Heart right ventricle (tissue), 16 donors: Measurements from ENCODE around the gene CAMTA2. TPM values are rescaled to one million over a fixed set of nuclear protein-coding genes. Genes with fewer than 3 reads are reported as not detected.

Experiments
- ATAC-seq, 8 donors: fragments of 200-7000 bp; cut with Tn5 transposase; one replicate each; pipeline ENCODE4 v1.9.1; 2020; ENCODE audit warnings: mild to moderate bottlenecking in 8 of 8, moderate library complexity in 8 of 8, moderate number of reproducible peaks in 1 of 8
- DNase-seq, 2 donors: peaks; one replicate each; pipeline ENCODE4 v3.0.0-alpha.2; 2020
- H3K27ac ChIP-seq, 10 donors: fragments of 200-600 bp; sonication (generic) in 2 of 10; one replicate each; pipeline versions ENCODE4 v1.5.0 to v1.8.0; 2020 to 2022; ENCODE audit warnings: mild to moderate bottlenecking in 3 of 10
- H3K27me3 ChIP-seq, 7 donors: fragments of 200-600 bp; one replicate each; pipeline ENCODE4 v1.8.0; 2021 to 2022; ENCODE audit warnings: mild to moderate bottlenecking in 2 of 7
- H3K36me3 ChIP-seq, 9 donors: fragments of 200-600 bp; sonication (generic) in 1 of 9; one replicate each; pipeline versions ENCODE4 v1.5.0 to v1.8.0; 2020 to 2022; ENCODE audit warnings: mild to moderate bottlenecking in 2 of 9
- H3K4me1 ChIP-seq, 9 donors: fragments of 200-600 bp; sonication (generic) in 1 of 9; one replicate each; pipeline versions ENCODE4 v1.5.0 to v1.8.0; 2020 to 2022; ENCODE audit warnings: mild to moderate bottlenecking in 4 of 9
- H3K4me3 ChIP-seq, 10 donors: fragments of 200-600 bp; sonication (generic) in 2 of 10; one replicate each; pipeline versions ENCODE4 v1.5.0 to v1.8.0; 2020 to 2022; ENCODE audit warnings: mild to moderate bottlenecking in 7 of 10, moderate library complexity in 2 of 10
- H3K9me3 ChIP-seq, 11 donors: fragments of 200-600 bp in 10 of 11; sonication (generic) in 2 of 11; one replicate each; pipeline versions ENCODE4 v1.5.0 to v1.8.0; 2013 to 2022; ENCODE audit warnings: mild to moderate bottlenecking in 2 of 11, control low read depth in 1 of 11, moderate library complexity in 1 of 11
- CTCF ChIP-seq, 9 donors: fragments of 200-600 bp; sonication (generic) in 2 of 9; IDR thresholded peaks; one replicate each; pipeline versions ENCODE4 v1.5.0 to v1.8.0; 2021 to 2022; ENCODE audit warnings: antibody characterized with exemption in 9 of 9, mild to moderate bottlenecking in 5 of 9, moderate library complexity in 1 of 9
- WGBS, 2 donors: extraction: QIAGEN DNeasy Blood & Tissue Kit; methylation state at CpG; one replicate each; pipeline ENCODE4 v1.1.7; 2013; ENCODE audit warnings: inconsistent platforms in 1 of 2; 5-methylcytosine and 5-hydroxymethylcytosine counted together
- intact Hi-C, 10 donors: fragments of 100-400 bp; cut with DNase I; formaldehyde crosslinking; loops; one replicate each; pipeline versions ENCODE4 v1.11.1 to v1.14.2; 2022
- polyA plus RNA-seq, 2 donors: library from polyadenylated mRNA; stranded (reverse); fragments of 200-250 nt; gene quantifications; one replicate each; pipeline ENCODE4 v1.2.3, GENCODE V29; 2013
- total RNA-seq, 10 donors: library from RNA; stranded (reverse); fragmentation: NEBNext Ultra II Directional in 3 of 10; extraction: Animal tissue kit (Norgen Biotek cat#: 25700) in 3 of 10; gene quantifications; one replicate each; pipeline versions ENCODE4 v1.2.1 to v1.2.4, GENCODE V29; 2021 to 2023
- donor health status: Arrhythmogenic right ventricular cardiomyopathy.
- donor health status: ischemic (EF 13 %, LVEDD 7.1; RV severe dilation, severe dysfunction).
- donor health status: healthy with polysubstance abuse.
- donor health status: DM: no; HTN: yes; CAD: no.
- donor health status: DM: no; HTN: no; CAD: no.
- donor health status: ischemic (EF 25% LVEDD 6.9; RV normal size, moderate dysfunction).
- donor health status: ischemic (EF 25% LVEDD 5.7; RV mildly dilated, moderate dysfunction).
- donor health status: healthy.
- donor health status: DM: yes; HTN: yes; CAD: no.
- donor health status: Ischemic cardiomyopathy.
- donor health status: ischemic (EF 35%, LVEDD 5.7; RV mildly dilated, moderate dysfunction).
- donor health status: nonischemic (EF 11% LVEDD 7.7; RV severe dilation, severe dysfunction).
- donor health status: DM: yes; HTN: yes; CAD: no.
- donor health status: PGD.
- donor health status: ischemic (EF 29% LVEDD 5.4; RV normal size, mild dysfunction).
- donor health status: nonischemic (EF 23%, LVEDD 6.1; RV moderate dilation, normal function).

The CAMTA2 gene
- total and polyA plus RNA-seq, 12 donors: 26.0 to 74.3 (median 34.3) TPM

- Histone ChIP-seq H3K4me3 (peak overlapping the region in 3 of 10 donors; percentile 15 to 100 (median 95)), H3K27ac (peak overlapping the region in 8 of 10 donors; percentile 14 to 100 (median 72)), H3K9me3 (no peaks in the 10 kb centered on the region), H3K4me1 (peaks cover 18 to 71% (median 57%) of the 10 kb centered on the region in 9 donors), H3K36me3 (peaks cover 0 to 59% (median 15%) of the 10 kb centered on the region in 9 donors), H3K27me3 (no peaks in the 10 kb centered on the region)
- TF ChIP-seq CTCF (IDR thresholded peaks at IDR 0.05): no peak
- WGBS, 2 donors: 64 to 65% methylated on average over 8 of the region's 8 CpGs
- intact Hi-C loops: loop anchor here in 3 of 10 donors (5.0 kb wide), 3 partner anchors 37 to 53 kb away; partner anchors contain the start of genes CAMTA2 (in 2 of the 3), INCA1 (in 1 of the 3) and KIF1C (in 1 of the 3)
- DNase-seq (no peak), ATAC-seq (no peak)
Measured at GRCh38 chr17:4944554-4945175, 42.8 kb downstream of the CAMTA2 start.

- Histone ChIP-seq H3K9me3 (no peaks in the 10 kb centered on the region), H3K4me3 (peak overlapping the region in 1 of 10 donors; percentile 100), H3K27ac (peak overlapping the region in 7 of 10 donors; percentile 4 to 100 (median 99)), H3K36me3 (peaks cover 0 to 59% (median 15%) of the 10 kb centered on the region in 9 donors), H3K4me1 (peaks cover 18 to 70% (median 56%) of the 10 kb centered on the region in 9 donors), H3K27me3 (no peaks in the 10 kb centered on the region)
- ATAC-seq (no peak), DNase-seq (no peak)
- intact Hi-C loops: loop anchor here in 2 of 10 donors (5.0 kb wide), 1 partner anchor 43 kb away; the partner anchor contains the start of gene CAMTA2 (in 2 of the 2)
- no peak for TF ChIP-seq CTCF (IDR thresholded peaks at IDR 0.05)
- 40 to 50% methylated on average over 3 of the region's 3 CpGs for WGBS, 2 donors
Measured at GRCh38 chr17:4944163-4944553, 43.3 kb downstream of the CAMTA2 start.

GRCh38 chr17:4942760-4943508, 44.5 kb downstream of the CAMTA2 start:
- Histone ChIP-seq H3K27ac (peak overlapping the region in 5 of 10 donors; percentile 1 to 100 (median 99)), H3K9me3 (no peaks in the 10 kb centered on the region), H3K27me3 (no peaks in the 10 kb centered on the region), H3K4me3 (peak overlapping the region in 1 of 10 donors; percentile 100), H3K4me1 (peaks cover 29 to 83% (median 68%) of the 10 kb centered on the region in 9 donors), H3K36me3 (peaks cover 0 to 66% (median 16%) of the 10 kb centered on the region in 9 donors)
- intact Hi-C loops: loop anchor here in 2 of 10 donors (5.0 kb wide), 1 partner anchor 44 kb away; the partner anchor contains the start of gene CAMTA2 (in 2 of the 2)
- TF ChIP-seq CTCF (IDR thresholded peaks at IDR 0.05): no peak
- 68 to 77% methylated on average over 13 of the region's 13 CpGs for WGBS, 2 donors
- no peak for ATAC-seq
- DNase-seq: no peak

GRCh38 chr17:4941319-4941610, 46.2 kb downstream of the CAMTA2 start:
- DNase-seq (no peak), ATAC-seq (no peak)
- Histone ChIP-seq H3K36me3 (peaks cover 0 to 71% (median 19%) of the 10 kb centered on the region in 9 donors), H3K27ac (peak overlapping the region in 8 of 10 donors; percentile 89 to 98 (median 94)), H3K27me3 (no peaks in the 10 kb centered on the region), H3K9me3 (no peaks in the 10 kb centered on the region), H3K4me3 (peak overlapping the region; percentile 45 to 95 (median 85)), H3K4me1 (peaks cover 28 to 78% (median 54%) of the 10 kb centered on the region in 9 donors)
- intact Hi-C loops: loop anchor here in 2 of 10 donors (5.0 kb wide), 1 partner anchor 46 kb away; the partner anchor contains the start of gene CAMTA2 (in 2 of the 2)
- no peak for TF ChIP-seq CTCF (IDR thresholded peaks at IDR 0.05)
- 38 to 47% methylated on average over 4 of the region's 4 CpGs for WGBS, 2 donors
